ENCODE results near the gene MAD2L2.

MAD2L2 gene

DNA sequence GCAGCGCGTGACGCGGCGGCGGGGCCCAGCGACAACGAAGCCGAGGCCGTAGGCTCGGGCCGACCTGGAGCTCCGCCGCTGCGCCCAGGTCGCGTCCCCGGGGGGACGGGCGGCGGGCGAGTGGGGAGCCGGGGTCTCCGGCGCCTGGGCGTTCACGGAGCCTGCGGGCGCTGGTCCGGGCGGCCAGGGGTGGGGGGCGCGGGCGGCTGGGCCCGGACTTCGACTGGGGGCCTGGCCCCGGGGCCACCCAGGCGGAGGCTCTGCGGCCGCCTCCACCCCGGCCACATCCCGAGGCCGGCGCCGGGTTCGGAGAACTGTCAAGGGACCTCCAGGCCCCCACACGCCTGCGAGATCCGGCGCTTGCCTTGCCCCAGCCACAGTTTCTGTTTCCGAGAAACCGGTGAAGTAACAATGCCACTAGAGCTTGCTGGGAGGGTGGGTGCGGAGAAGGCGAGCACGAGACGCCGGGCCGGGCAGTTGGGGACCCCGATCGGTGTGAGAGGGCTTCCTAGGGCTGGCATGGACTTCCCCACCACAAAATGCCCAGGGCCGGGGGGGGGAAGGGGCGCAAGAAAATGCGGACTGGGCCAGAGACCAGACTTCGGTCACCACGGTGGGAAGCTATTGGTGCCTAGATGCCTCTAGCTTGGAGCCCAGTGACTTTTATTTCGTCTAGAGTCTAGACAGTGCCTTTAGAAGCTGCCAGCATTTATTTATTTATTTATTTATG, 16.4 kb downstream of the MAD2L2 start:
- H3K4me2 ChIP-seq (ENCODE audit: insufficient read depth, low read length, poor library complexity, severe bottlenecking) = peak overlapping the region; percentile 95
- peak overlapping the region; percentile 60 for H3K9ac ChIP-seq (ENCODE audit: low read depth, low read length, poor library complexity)
- H3K36me3 ChIP-seq (replicated peaks in 1 of 2; ENCODE audit: control insufficient read depth in 2 of 2, insufficient read depth in 2 of 2, low read length in 2 of 2) = peaks cover 10 to 44% of the 10 kb centered on the region in 2 donors
- no peak overlapping the region for H3K14ac ChIP-seq (ENCODE audit: low read length)
- H3K18ac ChIP-seq (ENCODE audit: low read length) = peak overlapping the region; percentile 90
- H3K23ac ChIP-seq (ENCODE audit: low read depth, low read length, poor library complexity) = peak overlapping the region; percentile 98
- H3K79me1 ChIP-seq (ENCODE audit: low read depth, low read length) = peaks cover 2% of the 10 kb centered on the region
- no peak overlapping the region for H2AFZ ChIP-seq (ENCODE audit: low read length)
- WGBS, 2 donors (ENCODE audit: extremely low coverage in 2 of 2, insufficient read length in 2 of 2, insufficient replicate concordance in 1 of 2) = no CpG with 5 or more reads among the region's 66 CpGs
- H3K27ac ChIP-seq (replicated peaks; ENCODE audit: low read length) = no peak overlapping the region
- no peak overlapping the region for H2AK5ac ChIP-seq (ENCODE audit: low read depth, low read length)
- no peaks in the 10 kb centered on the region for H3K9me3 ChIP-seq (replicated peaks in 1 of 2; ENCODE audit: control insufficient read depth in 2 of 2, insufficient read depth in 1 of 2, low read depth in 1 of 2, low read length in 2 of 2)
- H2BK120ac ChIP-seq (ENCODE audit: low read depth, low read length) = no peak overlapping the region
- peak overlapping the region in 1 of 2 donors; percentile 81 for H3K4me3 ChIP-seq (ENCODE audit: low read length in 2 of 2)
- H4K91ac ChIP-seq (ENCODE audit: low read depth, low read length, poor library complexity) = no peak overlapping the region
- peaks cover 0 to 6% (median 0%) of the 10 kb centered on the region in 3 experiments for H3K27me3 ChIP-seq (ENCODE audit: control insufficient read depth in 3 of 3, insufficient read depth in 3 of 3, low read depth in 1 of 3, low read length in 3 of 3)
- no peak overlapping the region for H2BK12ac ChIP-seq (ENCODE audit: low read length)
- H4K8ac ChIP-seq (ENCODE audit: low read depth, low read length) = no peak overlapping the region
- H2BK5ac ChIP-seq (ENCODE audit: low read length) = peak overlapping the region; percentile 53
- H3K4ac ChIP-seq (ENCODE audit: low read length) = no peak overlapping the region
- no peak overlapping the region for H2BK15ac ChIP-seq (ENCODE audit: low read length)
- DNase-seq (ENCODE audit: low spot score) = no peak
- H3K4me1 ChIP-seq (ENCODE audit: control insufficient read depth in 2 of 2, insufficient read depth in 1 of 2, low read depth in 1 of 2, low read length in 2 of 2) = peaks cover 0 to 8% of the 10 kb centered on the region in 2 donors

DNA sequence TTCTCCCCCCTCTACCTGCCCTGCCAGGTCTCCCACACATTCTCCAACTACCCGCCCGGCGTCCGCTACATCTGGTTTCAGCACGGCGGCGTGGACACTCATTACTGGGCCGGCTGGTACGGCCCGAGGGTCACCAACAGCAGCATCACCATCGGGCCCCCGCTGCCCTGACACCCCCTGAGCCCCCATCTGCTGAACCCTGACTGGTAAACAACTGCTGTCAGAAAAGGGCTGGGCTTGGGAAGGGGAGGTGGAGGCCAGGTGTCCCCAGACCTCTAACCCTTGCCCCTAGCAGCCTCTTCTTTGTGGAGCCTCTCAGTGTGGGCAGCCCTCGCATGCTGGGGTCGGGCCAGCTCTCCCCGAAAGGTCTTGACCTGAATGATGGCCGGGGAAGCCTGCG, 19.8 kb downstream of the MAD2L2 start:
- peaks cover 0 to 3% of the 10 kb centered on the region in 2 donors for H3K4me1 ChIP-seq (ENCODE audit: control insufficient read depth in 2 of 2, insufficient read depth in 1 of 2, low read depth in 1 of 2, low read length in 2 of 2)
- H2BK12ac ChIP-seq (ENCODE audit: low read length) = no peak overlapping the region
- H2BK120ac ChIP-seq (ENCODE audit: low read depth, low read length) = no peak overlapping the region
- H3K4me2 ChIP-seq (ENCODE audit: insufficient read depth, low read length, poor library complexity, severe bottlenecking) = no peak overlapping the region
- no peak overlapping the region for H2AFZ ChIP-seq (ENCODE audit: low read length)
- no peak overlapping the region for H3K4ac ChIP-seq (ENCODE audit: low read length)
- H3K27me3 ChIP-seq (ENCODE audit: control insufficient read depth in 3 of 3, insufficient read depth in 3 of 3, low read depth in 1 of 3, low read length in 3 of 3) = peaks cover 0 to 6% (median 0%) of the 10 kb centered on the region in 3 experiments
- no peak overlapping the region for H3K18ac ChIP-seq (ENCODE audit: low read length)
- no CpG with 5 or more reads among the region's 17 CpGs for WGBS, 2 donors (ENCODE audit: extremely low coverage in 2 of 2, insufficient read length in 2 of 2, insufficient replicate concordance in 1 of 2)
- no peak overlapping the region for H3K4me3 ChIP-seq (ENCODE audit: low read length in 2 of 2)
- no peak overlapping the region for H3K14ac ChIP-seq (ENCODE audit: low read length)
- no peak overlapping the region for H2BK5ac ChIP-seq (ENCODE audit: low read length)
- no peak overlapping the region for H2BK15ac ChIP-seq (ENCODE audit: low read length)
- H3K36me3 ChIP-seq (replicated peaks in 1 of 2; ENCODE audit: control insufficient read depth in 2 of 2, insufficient read depth in 2 of 2, low read length in 2 of 2) = peaks cover 10 to 30% of the 10 kb centered on the region in 2 donors
- DNase-seq (ENCODE audit: low spot score) = no peak
- H3K27ac ChIP-seq (replicated peaks; ENCODE audit: low read length) = no peak overlapping the region
- H4K8ac ChIP-seq (ENCODE audit: low read depth, low read length) = no peak overlapping the region
- no peak overlapping the region for H4K91ac ChIP-seq (ENCODE audit: low read depth, low read length, poor library complexity)
- H3K9ac ChIP-seq (ENCODE audit: low read depth, low read length, poor library complexity) = no peak overlapping the region
- H3K9me3 ChIP-seq (replicated peaks in 1 of 2; ENCODE audit: control insufficient read depth in 2 of 2, insufficient read depth in 1 of 2, low read depth in 1 of 2, low read length in 2 of 2) = no peaks in the 10 kb centered on the region
- H3K23ac ChIP-seq (ENCODE audit: low read depth, low read length, poor library complexity) = peak overlapping the region; percentile 73
- peaks cover 2% of the 10 kb centered on the region for H3K79me1 ChIP-seq (ENCODE audit: low read depth, low read length)
- no peak overlapping the region for H2AK5ac ChIP-seq (ENCODE audit: low read depth, low read length)

DNA sequence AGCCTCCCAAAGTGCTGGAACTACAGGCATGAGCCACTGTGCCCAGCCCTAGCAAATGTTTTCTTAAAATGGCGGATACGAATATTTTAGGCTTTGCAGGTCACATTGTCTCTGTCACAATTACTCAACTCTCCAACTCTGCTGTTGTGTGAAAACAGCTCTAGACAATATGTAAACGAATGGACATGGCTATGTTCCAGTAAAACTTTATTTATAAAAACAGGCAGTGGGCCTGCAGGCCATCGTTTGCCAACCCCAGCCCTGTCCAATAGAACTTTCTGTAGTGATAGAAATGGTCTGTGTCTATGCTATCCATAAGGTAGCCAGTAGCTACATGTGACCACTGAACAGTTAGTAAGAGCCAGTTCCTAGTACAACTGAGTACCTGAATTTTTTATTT, 21.2 kb downstream of the MAD2L2 start:
- no CpG with 5 or more reads among the region's 4 CpGs for whole genome bisulfite sequencing, 2 donors (ENCODE audit: extremely low coverage in 2 of 2, insufficient read length in 2 of 2, insufficient replicate concordance in 1 of 2)
- H3K4ac ChIP-seq (ENCODE audit: low read length) = no peak overlapping the region

DNA sequence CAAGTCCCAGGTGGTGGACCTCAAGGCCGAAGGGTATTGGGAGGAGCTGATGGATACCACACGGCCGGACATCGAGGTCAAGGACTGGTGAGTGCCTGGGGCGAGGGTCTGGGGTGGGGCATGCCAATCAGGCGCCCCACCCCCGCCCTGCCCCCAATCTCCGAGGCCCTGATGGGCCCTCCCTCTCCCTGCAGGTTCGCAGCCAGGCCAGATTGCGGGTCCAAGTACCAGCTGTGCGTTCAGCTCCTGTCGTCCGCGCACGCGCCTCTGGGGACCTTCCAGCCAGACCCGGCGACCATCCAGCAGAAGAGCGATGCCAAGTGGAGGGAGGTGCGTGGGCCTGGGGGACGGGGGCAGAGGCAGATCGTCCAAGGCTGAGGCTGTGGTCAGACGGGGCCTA, 22.4 kb downstream of the MAD2L2 start:
- H3K4ac ChIP-seq (ENCODE audit: low read length) = no peak overlapping the region
- H4K91ac ChIP-seq (ENCODE audit: low read depth, low read length, poor library complexity) = no peak overlapping the region
- no peak overlapping the region for H2BK12ac ChIP-seq (ENCODE audit: low read length)
- H2AK5ac ChIP-seq (ENCODE audit: low read depth, low read length) = no peak overlapping the region
- no peak overlapping the region for H3K14ac ChIP-seq (ENCODE audit: low read length)
- no peak overlapping the region for H3K9ac ChIP-seq (ENCODE audit: low read depth, low read length, poor library complexity)
- H4K8ac ChIP-seq (ENCODE audit: low read depth, low read length) = no peak overlapping the region
- H3K9me3 ChIP-seq (replicated peaks in 1 of 2; ENCODE audit: control insufficient read depth in 2 of 2, insufficient read depth in 1 of 2, low read depth in 1 of 2, low read length in 2 of 2) = no peaks in the 10 kb centered on the region
- no peak overlapping the region for H2AFZ ChIP-seq (ENCODE audit: low read length)
- H2BK120ac ChIP-seq (ENCODE audit: low read depth, low read length) = no peak overlapping the region
- peaks cover 12 to 28% of the 10 kb centered on the region in 2 donors for H3K36me3 ChIP-seq (replicated peaks in 1 of 2; ENCODE audit: control insufficient read depth in 2 of 2, insufficient read depth in 2 of 2, low read length in 2 of 2)
- H3K18ac ChIP-seq (ENCODE audit: low read length) = peak overlapping the region; percentile 11
- no peak overlapping the region for H3K23ac ChIP-seq (ENCODE audit: low read depth, low read length, poor library complexity)
- H3K27ac ChIP-seq (replicated peaks; ENCODE audit: low read length) = no peak overlapping the region
- peaks cover 2% of the 10 kb centered on the region for H3K79me1 ChIP-seq (ENCODE audit: low read depth, low read length)
- H3K4me1 ChIP-seq (ENCODE audit: control insufficient read depth in 2 of 2, insufficient read depth in 1 of 2, low read depth in 1 of 2, low read length in 2 of 2) = peaks cover 7 to 11% of the 10 kb centered on the region in 2 donors
- no peak overlapping the region for H3K4me2 ChIP-seq (ENCODE audit: insufficient read depth, low read length, poor library complexity, severe bottlenecking)
- WGBS, 2 donors (ENCODE audit: extremely low coverage in 2 of 2, insufficient read length in 2 of 2, insufficient replicate concordance in 1 of 2) = no CpG with 5 or more reads among the region's 23 CpGs
- no peak overlapping the region for H2BK5ac ChIP-seq (ENCODE audit: low read length)
- H2BK15ac ChIP-seq (ENCODE audit: low read length) = no peak overlapping the region
- peak overlapping the region in 1 of 2 donors; percentile 56 for H3K4me3 ChIP-seq (ENCODE audit: low read length in 2 of 2)
- H3K27me3 ChIP-seq (ENCODE audit: control insufficient read depth in 3 of 3, insufficient read depth in 3 of 3, low read depth in 1 of 3, low read length in 3 of 3) = peaks cover 2 to 11% (median 10%) of the 10 kb centered on the region in 3 experiments
- DNase-seq (ENCODE audit: low spot score) = no peak

More for the DNA sequence above, 21.2 kb downstream of the MAD2L2 start:
- no peak overlapping the region for H2BK5ac ChIP-seq (ENCODE audit: low read length)
- no peak overlapping the region for H2AK5ac ChIP-seq (ENCODE audit: low read depth, low read length)
- peaks cover 2% of the 10 kb centered on the region for H3K79me1 ChIP-seq (ENCODE audit: low read depth, low read length)
- H3K4me3 ChIP-seq (ENCODE audit: low read length in 2 of 2) = no peak overlapping the region
- H3K23ac ChIP-seq (ENCODE audit: low read depth, low read length, poor library complexity) = no peak overlapping the region
- no peak overlapping the region for H4K91ac ChIP-seq (ENCODE audit: low read depth, low read length, poor library complexity)
- peaks cover 7 to 11% of the 10 kb centered on the region in 2 donors for H3K4me1 ChIP-seq (ENCODE audit: control insufficient read depth in 2 of 2, insufficient read depth in 1 of 2, low read depth in 1 of 2, low read length in 2 of 2)
- no peak overlapping the region for H2BK12ac ChIP-seq (ENCODE audit: low read length)
- no peaks in the 10 kb centered on the region for H3K9me3 ChIP-seq (replicated peaks in 1 of 2; ENCODE audit: control insufficient read depth in 2 of 2, insufficient read depth in 1 of 2, low read depth in 1 of 2, low read length in 2 of 2)
- no peak overlapping the region for H2BK120ac ChIP-seq (ENCODE audit: low read depth, low read length)
- peaks cover 12 to 30% of the 10 kb centered on the region in 2 donors for H3K36me3 ChIP-seq (replicated peaks in 1 of 2; ENCODE audit: control insufficient read depth in 2 of 2, insufficient read depth in 2 of 2, low read length in 2 of 2)
- peaks cover 0 to 6% (median 0%) of the 10 kb centered on the region in 3 experiments for H3K27me3 ChIP-seq (ENCODE audit: control insufficient read depth in 3 of 3, insufficient read depth in 3 of 3, low read depth in 1 of 3, low read length in 3 of 3)
- H3K18ac ChIP-seq (ENCODE audit: low read length) = no peak overlapping the region
- no peak for DNase-seq (ENCODE audit: low spot score)
- H3K14ac ChIP-seq (ENCODE audit: low read length) = no peak overlapping the region
- H3K9ac ChIP-seq (ENCODE audit: low read depth, low read length, poor library complexity) = no peak overlapping the region
- no peak overlapping the region for H4K8ac ChIP-seq (ENCODE audit: low read depth, low read length)
- H3K4me2 ChIP-seq (ENCODE audit: insufficient read depth, low read length, poor library complexity, severe bottlenecking) = no peak overlapping the region
- no peak overlapping the region for H2AFZ ChIP-seq (ENCODE audit: low read length)
- no peak overlapping the region for H3K27ac ChIP-seq (replicated peaks; ENCODE audit: low read length)
- H2BK15ac ChIP-seq (ENCODE audit: low read length) = no peak overlapping the region

Measured in neuronal stem cell (in vitro differentiated cells).